Measurements from ENCODE around the gene RBM23. TPM values are rescaled to one million over a fixed set of nuclear protein-coding genes. Genes with fewer than 3 reads are reported as not detected.

RBM23 gene
- total RNA-seq, 1 donor from 2014 or later, result 42.1 TPM

DNA sequence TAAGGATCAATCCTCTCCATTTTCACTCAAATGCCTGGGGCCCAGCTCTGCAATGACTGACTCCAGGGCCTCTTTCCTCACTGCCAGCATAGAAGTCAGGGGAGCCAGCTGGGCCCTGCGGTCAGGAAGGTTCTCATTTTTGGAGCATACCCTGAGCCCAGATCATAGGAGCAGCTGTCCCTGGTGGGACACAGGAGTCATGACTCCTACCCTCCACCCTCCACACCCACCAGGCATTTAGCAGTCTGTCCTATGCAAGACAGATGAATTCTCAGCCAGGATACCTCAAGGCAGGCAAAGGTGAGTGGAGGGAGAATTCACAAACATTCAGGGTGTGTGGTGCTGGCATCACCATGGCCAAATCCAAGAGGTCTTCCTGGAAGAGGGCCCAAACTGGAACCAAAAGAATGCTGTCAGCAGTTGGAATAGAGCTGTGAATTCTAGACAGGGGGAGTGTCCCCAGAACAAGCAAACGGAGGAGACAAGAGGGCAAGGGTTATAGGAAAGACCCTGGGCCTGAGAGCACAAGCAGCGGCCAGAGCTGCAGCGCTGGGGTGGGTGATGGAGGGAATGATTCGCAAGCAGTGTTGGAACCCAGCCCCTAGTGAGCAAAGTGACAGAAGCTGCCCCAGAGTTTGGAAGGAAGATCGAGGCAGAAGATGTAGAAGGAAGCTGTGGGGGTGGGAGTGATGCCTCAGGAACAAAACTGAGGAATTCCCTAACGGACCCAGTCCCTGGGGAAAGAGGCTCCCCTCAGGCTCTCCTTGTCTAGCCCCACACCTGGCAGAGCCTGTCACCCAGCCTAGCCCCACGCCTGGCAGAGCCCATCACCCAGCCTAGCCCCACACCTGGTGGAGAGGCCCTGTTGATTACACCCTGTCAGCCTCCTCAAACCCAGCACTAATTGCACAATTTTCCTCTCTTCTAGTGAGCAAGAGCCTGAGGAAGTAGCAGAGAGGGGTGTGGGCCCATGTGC is 40.4 kb downstream of the RBM23 start:
- no peak for DNase-seq
- Histone ChIP-seq H3K4me3 (no peak overlapping the region), H3K36me3 (peaks cover 57% of the 10 kb centered on the region), H3K4me1 (peaks cover 20% of the 10 kb centered on the region), H3K27me3 (ENCODE audit: low read depth) (peaks cover 5% of the 10 kb centered on the region), H3K9me3 (replicated peaks) (no peaks in the 10 kb centered on the region), H3K27ac (replicated peaks) (no peak overlapping the region)
- TF ChIP-seq, protein P1, sequence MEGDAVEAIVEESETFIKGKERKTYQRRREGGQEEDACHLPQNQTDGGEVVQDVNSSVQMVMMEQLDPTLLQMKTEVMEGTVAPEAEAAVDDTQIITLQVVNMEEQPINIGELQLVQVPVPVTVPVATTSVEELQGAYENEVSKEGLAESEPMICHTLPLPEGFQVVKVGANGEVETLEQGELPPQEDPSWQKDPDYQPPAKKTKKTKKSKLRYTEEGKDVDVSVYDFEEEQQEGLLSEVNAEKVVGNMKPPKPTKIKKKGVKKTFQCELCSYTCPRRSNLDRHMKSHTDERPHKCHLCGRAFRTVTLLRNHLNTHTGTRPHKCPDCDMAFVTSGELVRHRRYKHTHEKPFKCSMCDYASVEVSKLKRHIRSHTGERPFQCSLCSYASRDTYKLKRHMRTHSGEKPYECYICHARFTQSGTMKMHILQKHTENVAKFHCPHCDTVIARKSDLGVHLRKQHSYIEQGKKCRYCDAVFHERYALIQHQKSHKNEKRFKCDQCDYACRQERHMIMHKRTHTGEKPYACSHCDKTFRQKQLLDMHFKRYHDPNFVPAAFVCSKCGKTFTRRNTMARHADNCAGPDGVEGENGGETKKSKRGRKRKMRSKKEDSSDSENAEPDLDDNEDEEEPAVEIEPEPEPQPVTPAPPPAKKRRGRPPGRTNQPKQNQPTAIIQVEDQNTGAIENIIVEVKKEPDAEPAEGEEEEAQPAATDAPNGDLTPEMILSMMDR (IDR thresholded peaks at IDR 0.05; ENCODE audit: borderline replicate concordance), result no peak
- intact Hi-C loops (cut with micrococcal nuclease), result no loop called here

DNA sequence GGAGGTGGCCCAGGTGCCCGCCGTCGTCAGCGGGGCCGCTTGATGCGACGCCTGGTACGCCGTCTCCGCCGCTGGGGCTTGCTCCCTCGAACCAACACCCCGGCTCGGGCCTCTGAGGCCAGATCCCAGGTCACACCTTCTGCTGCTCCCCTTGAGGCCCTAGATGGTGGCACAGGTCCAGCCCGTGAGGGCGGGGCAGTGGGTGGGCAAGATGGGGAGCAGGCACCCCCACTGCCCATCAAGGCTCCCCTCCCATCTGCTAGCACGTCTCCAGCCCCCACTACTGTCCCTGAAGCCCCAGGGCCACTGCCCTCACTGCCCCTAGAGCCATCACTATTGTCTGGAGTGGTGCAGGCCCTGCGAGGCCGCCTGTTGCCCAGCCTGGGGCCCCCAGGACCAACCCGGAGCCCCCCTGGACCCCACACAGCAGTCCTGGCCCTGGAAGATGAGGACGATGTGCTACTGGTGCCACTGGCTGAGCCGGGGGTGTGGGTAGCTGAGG is 41.9 kb downstream of the RBM23 start:
- H3K27ac ChIP-seq (replicated peaks), result no peak overlapping the region
- DNase-seq, result no peak
- TF ChIP-seq, protein P1 (IDR thresholded peaks at IDR 0.05; ENCODE audit: borderline replicate concordance), result no peak
- H3K36me3 ChIP-seq, result peaks cover 63% of the 10 kb centered on the region
- H3K4me1 ChIP-seq, result peaks cover 35% of the 10 kb centered on the region
- H3K27me3 ChIP-seq (ENCODE audit: low read depth), result no peaks in the 10 kb centered on the region
- H3K9me3 ChIP-seq (replicated peaks), result no peaks in the 10 kb centered on the region
- no peak overlapping the region for H3K4me3 ChIP-seq
- intact Hi-C loops (cut with micrococcal nuclease), result no loop called here

DNA sequence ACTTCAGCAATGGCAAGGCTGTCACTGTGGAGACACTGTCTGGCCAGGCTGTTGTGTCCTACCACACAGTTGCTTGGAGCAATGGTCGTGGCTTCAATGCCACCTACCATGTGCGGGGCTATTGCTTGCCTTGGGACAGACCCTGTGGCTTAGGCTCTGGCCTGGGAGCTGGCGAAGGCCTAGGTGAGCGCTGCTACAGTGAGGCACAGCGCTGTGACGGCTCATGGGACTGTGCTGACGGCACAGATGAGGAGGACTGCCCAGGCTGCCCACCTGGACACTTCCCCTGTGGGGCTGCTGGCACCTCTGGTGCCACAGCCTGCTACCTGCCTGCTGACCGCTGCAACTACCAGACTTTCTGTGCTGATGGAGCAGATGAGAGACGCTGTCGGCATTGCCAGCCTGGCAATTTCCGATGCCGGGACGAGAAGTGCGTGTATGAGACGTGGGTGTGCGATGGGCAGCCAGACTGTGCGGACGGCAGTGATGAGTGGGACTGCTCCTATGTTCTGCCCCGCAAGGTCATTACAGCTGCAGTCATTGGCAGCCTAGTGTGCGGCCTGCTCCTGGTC is 43.1 kb downstream of the RBM23 start:
- peaks cover 43% of the 10 kb centered on the region for H3K4me1 ChIP-seq
- TF ChIP-seq, protein P1 (IDR thresholded peaks at IDR 0.05; ENCODE audit: borderline replicate concordance), result no peak
- DNase-seq, result no peak
- no peak overlapping the region for H3K4me3 ChIP-seq
- intact Hi-C loops (cut with micrococcal nuclease), result no loop called here
- no peaks in the 10 kb centered on the region for H3K27me3 ChIP-seq (ENCODE audit: low read depth)
- no peaks in the 10 kb centered on the region for H3K9me3 ChIP-seq (replicated peaks)
- H3K27ac ChIP-seq (replicated peaks), result no peak overlapping the region
- H3K36me3 ChIP-seq, result peaks cover 63% of the 10 kb centered on the region

DNA sequence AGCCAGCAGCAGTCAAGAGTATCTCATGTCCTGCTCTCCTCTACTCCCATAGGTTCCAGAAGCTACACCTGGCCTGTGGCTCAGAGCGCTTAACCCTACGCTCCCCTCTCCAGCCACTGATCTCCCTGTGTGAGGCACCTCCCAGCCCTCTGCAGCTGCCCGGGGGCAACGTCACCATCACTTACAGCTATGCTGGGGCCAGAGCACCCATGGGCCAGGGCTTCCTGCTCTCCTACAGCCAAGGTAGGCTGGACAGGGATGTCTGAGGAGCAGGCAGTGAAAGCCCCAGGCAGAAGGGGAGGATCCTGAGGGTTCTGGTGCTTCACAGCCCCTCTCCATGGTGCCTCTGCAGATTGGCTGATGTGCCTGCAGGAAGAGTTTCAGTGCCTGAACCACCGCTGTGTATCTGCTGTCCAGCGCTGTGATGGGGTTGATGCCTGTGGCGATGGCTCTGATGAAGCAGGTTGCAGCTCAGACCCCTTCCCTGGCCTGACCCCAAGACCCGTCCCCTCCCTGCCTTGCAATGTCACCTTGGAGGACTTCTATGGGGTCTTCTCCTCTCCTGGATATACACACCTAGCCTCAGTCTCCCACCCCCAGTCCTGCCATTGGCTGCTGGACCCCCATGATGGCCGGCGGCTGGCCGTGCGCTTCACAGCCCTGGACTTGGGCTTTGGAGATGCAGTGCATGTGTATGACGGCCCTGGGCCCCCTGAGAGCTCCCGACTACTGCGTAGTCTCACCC is 43.8 kb downstream of the RBM23 start:
- TF ChIP-seq, protein P1 (IDR thresholded peaks at IDR 0.05; ENCODE audit: borderline replicate concordance), result no peak
- peaks cover 49% of the 10 kb centered on the region for H3K4me1 ChIP-seq
- no peak for DNase-seq
- no peaks in the 10 kb centered on the region for H3K27me3 ChIP-seq (ENCODE audit: low read depth)
- H3K36me3 ChIP-seq, result peaks cover 63% of the 10 kb centered on the region
- no peaks in the 10 kb centered on the region for H3K9me3 ChIP-seq (replicated peaks)
- H3K4me3 ChIP-seq, result no peak overlapping the region
- intact Hi-C loops (cut with micrococcal nuclease), result no loop called here
- no peak overlapping the region for H3K27ac ChIP-seq (replicated peaks)

DNA sequence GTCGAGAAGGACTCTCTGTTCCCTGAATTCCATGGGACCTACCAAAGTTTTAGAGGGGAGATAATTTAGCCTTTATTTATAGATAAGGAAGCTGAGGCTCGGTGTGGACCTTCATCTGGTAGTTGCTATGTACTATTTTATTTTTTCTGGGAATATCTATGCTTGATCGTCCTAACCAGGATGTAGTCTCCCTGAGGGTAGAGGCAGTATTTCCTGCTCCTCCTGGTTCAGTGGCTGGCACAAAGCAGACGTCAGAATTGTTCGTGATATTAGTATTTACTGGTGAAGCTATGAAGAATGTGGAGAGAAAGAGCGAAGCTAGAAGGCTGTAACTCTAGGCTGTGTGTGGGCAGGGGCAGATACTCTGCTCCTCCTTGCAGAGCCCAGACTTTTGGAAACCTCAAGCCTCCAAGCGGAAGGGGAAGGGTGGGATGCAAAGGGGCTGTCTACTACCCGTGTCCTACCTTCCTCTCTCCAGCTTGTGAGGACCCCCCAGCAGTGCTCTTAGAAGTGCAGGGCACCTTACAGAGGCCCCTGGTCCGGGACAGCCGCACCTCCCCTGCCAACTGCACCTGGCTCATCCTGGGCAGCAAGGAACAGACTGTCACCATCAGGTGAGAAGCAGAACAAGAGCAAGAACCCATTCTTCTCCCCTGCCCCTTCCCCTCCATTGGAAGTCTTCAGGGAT is 46.0 kb downstream of the RBM23 start:
- no peak for DNase-seq
- peak overlapping the region; percentile 99 for H3K27ac ChIP-seq (replicated peaks)
- TF ChIP-seq, protein P1 (IDR thresholded peaks at IDR 0.05; ENCODE audit: borderline replicate concordance), result peak; percentile 12
- H3K4me3 ChIP-seq, result peak overlapping the region; percentile 97
- peaks cover 52% of the 10 kb centered on the region for H3K4me1 ChIP-seq
- H3K36me3 ChIP-seq, result peaks cover 50% of the 10 kb centered on the region
- H3K9me3 ChIP-seq (replicated peaks), result no peaks in the 10 kb centered on the region
- no peaks in the 10 kb centered on the region for H3K27me3 ChIP-seq (ENCODE audit: low read depth)
- intact Hi-C loops (cut with micrococcal nuclease), result no loop called here

Measured in left ventricle myocardium inferior (tissue), 1 donor.